HepG2 (cell line): Measurements from ENCODE around the gene NKAIN4. TPM values are rescaled to one million over a fixed set of nuclear protein-coding genes. Genes with fewer than 3 reads are reported as not detected.

Experiments used
- GZF1 ChIP-seq: sonication (generic); formaldehyde crosslinking; IDR thresholded peaks from 2 replicates; pipeline ENCODE4 v1.5.1; 2020; ENCODE audit warnings: mild to moderate bottlenecking, missing genetic modification reagents
- KAT8 ChIP-seq: IDR thresholded peaks from 2 replicates; pipeline ENCODE4 v1.6.1; 2016; ENCODE audit warnings: missing genetic modification reagents, missing compliant biosample characterization
- LBX2 ChIP-seq: sonication (generic); formaldehyde crosslinking; IDR thresholded peaks from 2 replicates; pipeline ENCODE4 v1.5.0; 2020; ENCODE audit warnings: missing genetic modification reagents, mild to moderate bottlenecking, borderline replicate concordance
- MZF1 ChIP-seq: sonication (generic); formaldehyde crosslinking; IDR thresholded peaks from 2 replicates; pipeline ENCODE4 v1.8.1; 2023; ENCODE audit warnings: mild to moderate bottlenecking, missing genetic modification reagents, borderline replicate concordance
- NFRKB ChIP-seq: fragments of 450-650 bp; IDR thresholded peaks from 2 replicates; pipeline ENCODE4 v1.6.1; 2017
- SNAPC5 ChIP-seq: sonication (generic); formaldehyde crosslinking; IDR thresholded peaks from 2 replicates; pipeline ENCODE4 v1.8.1; 2023; ENCODE audit warnings: mild to moderate bottlenecking, missing genetic modification reagents, borderline replicate concordance
- SP140L ChIP-seq: sonication (generic); formaldehyde crosslinking; IDR thresholded peaks from 2 replicates; pipeline ENCODE4 v1.4.0; 2020; ENCODE audit warnings: missing genetic modification reagents, borderline replicate concordance
- SP2 ChIP-seq: sonication (generic); formaldehyde crosslinking; IDR thresholded peaks from 2 replicates; pipeline ENCODE4 v1.5.1; 2020; ENCODE audit warnings: mild to moderate bottlenecking, missing genetic modification reagents
- TCF7 ChIP-seq: sonication (generic); IDR thresholded peaks from 2 replicates; pipeline ENCODE4 v1.6.1; 2016; ENCODE audit warnings: antibody characterized with exemption, low read depth
- THRA ChIP-seq: sonication (generic); formaldehyde crosslinking; IDR thresholded peaks from 2 replicates; pipeline ENCODE4 v1.4.0; 2020; ENCODE audit warnings: missing genetic modification reagents, borderline replicate concordance
- ZBTB43 ChIP-seq: sonication (generic); formaldehyde crosslinking; conservative IDR thresholded peaks from 2 replicates; pipeline ENCODE4 v1.4.0; 2020; ENCODE audit warnings: missing genetic modification reagents
- ZBTB46 ChIP-seq: sonication (generic); formaldehyde crosslinking; IDR thresholded peaks from 2 replicates; pipeline ENCODE4 v1.4.0; 2020; ENCODE audit warnings: mild to moderate bottlenecking, missing genetic modification reagents, borderline replicate concordance
- ZMAT3 ChIP-seq: sonication (generic); formaldehyde crosslinking; conservative IDR thresholded peaks from 2 replicates; pipeline ENCODE4 v1.7.0; 2021; ENCODE audit warnings: missing genetic modification reagents
- ZNF10 ChIP-seq: sonication (generic); formaldehyde crosslinking; IDR thresholded peaks from 2 replicates; pipeline ENCODE4 v1.4.0; 2020; ENCODE audit warnings: mild to moderate bottlenecking, low read depth, missing genetic modification reagents, borderline replicate concordance
- ZNF205 ChIP-seq: IDR thresholded peaks from 2 replicates; pipeline ENCODE4 v1.6.1; 2018; ENCODE audit warnings: missing biosample characterization, missing genetic modification reagents
- ZNF7 ChIP-seq: IDR thresholded peaks from 2 replicates; pipeline ENCODE4 v1.6.1; 2016; ENCODE audit warnings: missing biosample characterization, missing genetic modification reagents
- ZNF703 ChIP-seq: sonication (generic); formaldehyde crosslinking; IDR thresholded peaks from 2 replicates; pipeline ENCODE4 v1.5.1; 2020; ENCODE audit warnings: missing genetic modification reagents, mild to moderate bottlenecking, moderate library complexity, borderline replicate concordance
- ZNF704 ChIP-seq: sonication (generic); formaldehyde crosslinking; IDR thresholded peaks from 2 replicates; pipeline ENCODE4 v1.8.1; 2023; ENCODE audit warnings: mild to moderate bottlenecking, inconsistent platforms, moderate library complexity, missing genetic modification reagents, borderline replicate concordance
- ZNF770 ChIP-seq: sonication (generic); formaldehyde crosslinking; IDR thresholded peaks from 2 replicates; pipeline ENCODE4 v1.5.0; 2020; ENCODE audit warnings: mild to moderate bottlenecking, missing genetic modification reagents
- ZNF782 ChIP-seq: sonication (generic); formaldehyde crosslinking; IDR thresholded peaks from 2 replicates; pipeline ENCODE4 v1.4.0; 2020; ENCODE audit warnings: missing genetic modification reagents, mild to moderate bottlenecking, borderline replicate concordance
- polyA plus RNA-seq, 8 experiments: library from polyadenylated mRNA; depleted of rRNA in 3 of 8; stranded (reverse) in 7 of 8; unstranded in 1 of 8; fragments of >200 nt; fragmentation: Illumina TruSeq in 4 of 8; extraction: Trizol in 4 of 8; gene quantifications; 2 replicates each; pipeline versions ENCODE4 v1.2.1 to v1.2.3, GENCODE V29; 2011 to 2016; ENCODE audit warnings: low read depth in 4 of 8, missing spikeins in 1 of 8, mixed read lengths in 1 of 8; ENCODE audit not compliant: insufficient read depth in 1 of 8
- total RNA-seq, 5 experiments: library from RNA; depleted of rRNA; stranded (reverse); fragments of >200 nt; fragmentation: Illumina TruSeq; extraction: Trizol; gene quantifications; 2 replicates each; pipeline ENCODE4 v1.2.3, GENCODE V29; 2016; ENCODE audit warnings: low read depth in 1 of 5

NKAIN4 gene
- total and polyA plus RNA-seq, 2 of the 13 experiments (the other 11 are each of a cell fraction or from before 2014, with no cell fraction given), result not detected

- TF ChIP-seq SNAPC5 (CRISPR knock-in tag), result no peak
- TF ChIP-seq SP2, result peak; percentile 96
- TF ChIP-seq LBX2 (CRISPR knock-in tag), result no peak; the same call in 1 of the 2 replicates
- TF ChIP-seq ZNF703 (CRISPR knock-in tag), result no peak
- no peak for TF ChIP-seq ZNF205
- TF ChIP-seq ZNF770, result peak; percentile 89
- peak; percentile 49; the same call in 1 of the 2 replicates for TF ChIP-seq ZBTB43 (CRISPR knock-in tag)
- no peak; the same call in 1 of the 2 replicates for TF ChIP-seq ZMAT3 (CRISPR knock-in tag)
- TF ChIP-seq ZNF782 (CRISPR knock-in tag), result peak; percentile 68; the same call in 1 of the 2 replicates
- TF ChIP-seq KAT8 (CRISPR knock-in tag), result peak; percentile 94
- TF ChIP-seq MZF1 (CRISPR knock-in tag), result no peak
- no peak for TF ChIP-seq ZNF7 (CRISPR knock-in tag)
- TF ChIP-seq TCF7, result no peak
- TF ChIP-seq ZNF10 (CRISPR knock-in tag), result no peak
- TF ChIP-seq GZF1 (CRISPR knock-in tag), result no peak
- TF ChIP-seq ZBTB46 (CRISPR knock-in tag), result no peak
- no peak for TF ChIP-seq ZNF704 (CRISPR knock-in tag)
- peak; percentile 81 for TF ChIP-seq THRA (CRISPR knock-in tag)
- TF ChIP-seq SP140L, result no peak
- no peak for TF ChIP-seq NFRKB
These were observed 18.1 kb upstream of the NKAIN4 start, which contains the start of gene ARFGAP1 (continued) for GRCh38 chr20:63272105-63273058.
